HUES48 (cell line): ENCODE results near the gene RRAD.
"Not testable (repeated sequence)": the region's sequence is repeated elsewhere in the genome, so short reads cannot be mapped to it uniquely, and the experiment has no call there.

Experiments used
- H3K27ac ChIP-seq: one replicate; pipeline ENCODE4 v1.7.0; 2013; ENCODE audit warnings: low read depth, low read length, inconsistent platforms
- H3K27me3 ChIP-seq: 2 replicates; pipeline ENCODE4 v1.6.1; 2013; ENCODE audit warnings: mild to moderate bottlenecking, low read length; ENCODE audit not compliant: control insufficient read depth, insufficient read depth
- H3K36me3 ChIP-seq: 2 replicates; pipeline ENCODE4 v1.6.1; 2013; ENCODE audit warnings: low read length; ENCODE audit not compliant: control insufficient read depth, insufficient read depth
- H3K4me1 ChIP-seq: 2 replicates; pipeline ENCODE4 v1.6.1; 2013; ENCODE audit warnings: mild to moderate bottlenecking, low read length; ENCODE audit not compliant: control insufficient read depth, insufficient read depth
- H3K4me3 ChIP-seq: 2 replicates; pipeline ENCODE4 v1.5.1; 2013; ENCODE audit warnings: mild to moderate bottlenecking, low read depth, low read length
- H3K9ac ChIP-seq: 2 replicates; pipeline ENCODE4 v1.6.1; 2013; ENCODE audit warnings: mild to moderate bottlenecking, low read depth, low read length, moderate library complexity
- H3K9me3 ChIP-seq: 2 replicates; pipeline ENCODE4 v1.6.1; 2013; ENCODE audit warnings: low read length; ENCODE audit not compliant: control insufficient read depth, insufficient read depth

RRAD gene

DNA sequence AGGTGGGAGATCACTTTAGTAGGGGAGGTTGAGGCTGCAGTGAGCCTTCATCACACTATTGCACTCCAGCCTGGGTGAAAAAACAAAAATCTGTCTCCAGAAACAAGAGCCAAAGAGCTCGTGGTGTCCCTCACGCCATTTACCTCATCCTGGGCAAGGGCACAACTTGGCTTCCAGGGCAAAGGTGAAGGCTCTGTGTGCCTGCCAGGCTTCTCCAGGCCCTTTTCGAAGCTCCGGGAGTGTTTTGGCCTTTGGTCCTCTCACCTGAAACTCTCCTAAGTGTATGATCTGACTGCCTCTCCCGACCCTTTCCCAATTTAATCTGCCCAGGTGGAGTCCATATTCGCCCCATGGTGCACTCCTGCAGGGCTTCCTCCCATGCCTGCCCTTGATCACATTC lies 24.1 kb upstream of the RRAD start:
- Histone ChIP-seq H3K4me3 (no peak overlapping the region), H3K27me3 (peaks cover 36% of the 10 kb centered on the region), H3K27ac (no peak overlapping the region)

DNA sequence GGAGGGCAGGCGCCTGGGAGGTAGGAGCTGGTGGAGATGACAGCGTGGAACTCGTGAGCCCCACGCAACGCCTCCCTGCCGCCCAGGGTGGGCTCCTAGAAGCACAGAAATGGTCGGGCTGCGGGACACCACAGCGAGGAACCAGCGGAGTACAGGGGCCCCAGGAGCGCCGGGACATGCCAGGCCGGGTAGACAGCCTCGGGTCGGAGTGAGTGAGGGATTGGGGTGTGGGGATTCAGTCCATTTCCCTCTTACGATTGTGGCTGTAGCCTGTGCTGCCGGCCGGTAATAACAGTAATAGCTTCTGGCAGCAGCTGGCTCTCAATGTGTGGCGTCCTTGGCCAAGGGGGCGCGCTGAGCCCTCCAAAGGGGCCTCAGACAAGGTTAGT lies 23.5 kb upstream of the RRAD start:
- H3K27ac ChIP-seq = no peak overlapping the region
- peaks cover 2% of the 10 kb centered on the region; the same call in 1 of the 2 replicates for H3K36me3 ChIP-seq
- peaks cover 3% of the 10 kb centered on the region; the same call in 1 of the 2 replicates for H3K4me1 ChIP-seq
- no peaks in the 10 kb centered on the region; the same call in 1 of the 2 replicates for H3K9me3 ChIP-seq
- H3K9ac ChIP-seq = no peak overlapping the region
- H3K4me3 ChIP-seq = peak overlapping the region; percentile 52; the same call in 1 of the 2 replicates
- peaks cover 36% of the 10 kb centered on the region for H3K27me3 ChIP-seq

More for the DNA sequence above, 24.1 kb upstream of the RRAD start:
- Histone ChIP-seq H3K9ac (no peak overlapping the region), H3K9me3 (no peaks in the 10 kb centered on the region; the same call in 1 of the 2 replicates), H3K36me3 (no peaks in the 10 kb centered on the region), H3K4me1 (peaks cover 3% of the 10 kb centered on the region; the same call in 1 of the 2 replicates)

DNA sequence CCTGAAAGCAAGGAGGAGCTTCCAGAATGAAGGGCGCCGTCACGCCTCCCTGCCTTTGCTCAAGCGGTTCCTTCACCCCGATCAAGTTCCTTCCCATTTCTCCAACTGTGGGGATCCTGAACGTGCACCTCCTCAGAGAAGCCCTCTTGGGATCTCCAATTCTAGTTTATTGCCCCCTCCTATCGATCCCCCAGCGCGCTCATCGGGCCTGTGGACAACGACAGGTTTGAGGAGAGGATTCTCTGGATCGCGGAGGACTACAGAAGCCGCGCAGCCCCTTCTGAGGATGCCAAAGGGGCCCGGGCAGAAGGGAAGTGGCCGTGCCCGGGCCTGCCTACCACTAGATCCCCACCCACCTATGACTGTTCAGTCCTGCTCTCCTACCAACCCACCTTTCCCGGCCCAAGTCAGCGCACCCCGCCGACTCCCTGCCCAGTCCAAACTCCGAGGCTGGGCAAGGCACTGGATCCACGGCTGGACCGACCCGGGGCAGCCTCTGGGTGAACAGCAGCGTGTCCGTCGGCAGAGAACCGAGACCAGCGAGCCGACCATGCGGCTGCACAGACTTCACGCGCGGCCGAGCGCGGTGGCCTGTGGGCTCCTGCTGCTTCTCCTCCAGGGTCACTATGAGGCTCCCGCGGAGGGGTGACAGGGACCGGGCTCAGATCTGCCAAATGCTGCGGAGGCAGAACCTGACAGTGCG lies 22.9 kb upstream of the RRAD start:
- H3K27me3 ChIP-seq = peaks cover 36% of the 10 kb centered on the region
- H3K9ac ChIP-seq = no peak overlapping the region
- no peak overlapping the region for H3K27ac ChIP-seq
- H3K4me3 ChIP-seq = peak overlapping the region; percentile 52
- H3K9me3 ChIP-seq = no peaks in the 10 kb centered on the region; the same call in 1 of the 2 replicates
- H3K36me3 ChIP-seq = peaks cover 6% of the 10 kb centered on the region; the same call in 1 of the 2 replicates
- peaks cover 3% of the 10 kb centered on the region; the same call in 1 of the 2 replicates for H3K4me1 ChIP-seq

DNA sequence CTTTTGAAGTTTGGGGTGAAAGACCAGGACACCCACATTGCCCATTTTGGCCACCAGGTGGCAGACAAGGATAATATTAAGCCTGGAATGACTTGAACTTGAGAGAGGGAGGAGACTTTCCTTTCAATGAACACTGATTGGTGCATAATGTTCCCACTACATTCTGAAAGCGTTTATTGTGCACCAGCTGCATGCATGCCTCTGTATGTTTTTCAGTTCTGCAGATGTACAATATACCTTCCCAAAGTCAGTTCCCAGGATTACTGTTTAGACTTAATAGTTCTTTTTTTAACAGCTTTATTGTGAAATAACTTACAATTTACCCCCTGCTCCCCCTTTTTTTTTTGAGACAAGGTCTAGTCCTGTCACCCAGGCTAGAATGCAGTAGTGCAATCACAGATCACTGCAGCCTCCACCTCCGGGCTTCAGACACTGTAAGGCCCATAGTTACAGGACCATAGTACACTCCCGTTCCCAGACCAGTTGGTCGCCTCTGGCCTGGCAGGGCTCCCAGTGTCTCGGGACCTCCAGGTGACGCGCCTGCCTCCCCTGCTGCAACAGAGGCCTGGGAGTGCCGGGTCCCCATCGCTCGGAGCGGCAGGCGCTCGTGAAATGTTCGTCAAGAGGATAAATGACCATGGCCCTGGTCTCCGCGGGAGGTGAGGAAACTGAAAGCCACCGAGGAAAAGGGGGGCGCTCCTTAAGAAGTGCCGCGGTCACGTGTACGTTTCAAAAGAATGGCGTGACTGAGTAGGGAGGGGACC lies 22.1 kb upstream of the RRAD start:
- Histone ChIP-seq H3K36me3 (peaks cover 13% of the 10 kb centered on the region; the same call in 1 of the 2 replicates), H3K27ac (no peak overlapping the region), H3K4me1 (no peaks in the 10 kb centered on the region), H3K9ac (no peak overlapping the region), H3K4me3 (peak overlapping the region; percentile 52), H3K9me3 (no peaks in the 10 kb centered on the region; the same call in 1 of the 2 replicates), H3K27me3 (peaks cover 36% of the 10 kb centered on the region)

DNA sequence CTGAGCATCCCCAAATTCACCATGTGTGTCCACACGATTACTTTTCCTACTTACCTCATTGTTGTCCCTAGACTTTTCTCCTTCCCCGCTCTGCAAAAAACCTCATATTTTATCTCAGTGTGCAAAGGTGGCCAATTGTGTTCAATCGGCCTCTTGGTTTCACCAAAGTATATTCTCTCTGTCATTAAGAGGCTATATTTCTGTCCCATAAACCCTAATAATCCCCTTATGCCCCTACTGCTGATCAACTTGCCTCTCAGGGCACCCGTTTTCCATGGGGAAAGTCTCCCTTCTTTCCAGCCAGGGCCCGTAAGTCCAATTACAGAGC lies 21.6 kb upstream of the RRAD start:
- Histone ChIP-seq H3K27ac (no peak overlapping the region), H3K9ac (no peak overlapping the region), H3K4me3 (no peak overlapping the region), H3K27me3 (peaks cover 36% of the 10 kb centered on the region), H3K36me3 (peaks cover 18% of the 10 kb centered on the region), H3K4me1 (no peaks in the 10 kb centered on the region), H3K9me3 (no peaks in the 10 kb centered on the region; the same call in 1 of the 2 replicates)

DNA sequence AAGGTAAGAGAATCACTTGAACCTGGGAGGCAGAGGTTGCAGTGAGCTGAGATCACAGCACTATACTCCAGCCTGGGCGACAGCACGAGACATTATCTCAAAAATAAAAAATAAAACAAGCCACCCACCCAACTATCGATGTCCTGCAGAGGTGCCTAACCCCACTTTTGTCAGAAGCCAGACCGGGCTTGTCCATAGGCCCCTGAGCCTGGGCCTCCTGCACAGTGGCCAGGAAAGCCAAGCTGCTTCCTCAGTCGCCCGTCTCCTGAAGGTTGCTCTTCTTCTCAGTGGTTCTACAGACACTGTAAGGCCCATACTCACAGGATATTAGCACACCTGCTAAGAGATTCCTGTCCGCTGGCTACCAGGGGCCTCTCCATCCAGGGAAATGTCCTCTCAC lies 21.2 kb upstream of the RRAD start:
- no peaks in the 10 kb centered on the region for H3K4me1 ChIP-seq
- no peak overlapping the region for H3K4me3 ChIP-seq
- no peak overlapping the region for H3K9ac ChIP-seq
- peaks cover 22% of the 10 kb centered on the region for H3K36me3 ChIP-seq
- H3K9me3 ChIP-seq = no peaks in the 10 kb centered on the region; the same call in 1 of the 2 replicates
- H3K27me3 ChIP-seq = peaks cover 36% of the 10 kb centered on the region
- H3K27ac ChIP-seq = no peak overlapping the region

DNA sequence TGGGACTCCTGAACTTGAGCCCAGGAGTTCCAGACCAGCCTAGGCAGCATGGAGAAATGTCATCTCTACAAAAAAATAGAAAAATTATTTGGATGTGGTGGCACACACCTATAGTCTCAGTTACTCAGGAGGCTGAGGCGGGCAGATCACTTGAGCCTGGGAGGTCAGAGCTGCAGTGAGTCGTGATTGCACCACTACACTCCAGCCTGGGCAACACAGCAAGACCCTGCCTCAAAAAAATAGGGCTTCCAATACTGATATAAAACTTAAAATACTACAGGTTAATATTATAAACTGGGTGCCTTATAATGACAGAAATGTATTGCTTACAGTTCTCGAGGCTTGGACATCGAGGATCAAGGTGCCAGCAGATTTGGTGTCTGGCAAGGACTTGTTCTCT lies 20.6 kb upstream of the RRAD start:
- Histone ChIP-seq H3K9ac (no peak overlapping the region), H3K27me3 (peaks cover 36% of the 10 kb centered on the region), H3K4me3 (no peak overlapping the region), H3K27ac (no peak overlapping the region), H3K4me1 (no peaks in the 10 kb centered on the region), H3K9me3 (no peaks in the 10 kb centered on the region), H3K36me3 (peaks cover 28% of the 10 kb centered on the region)

DNA sequence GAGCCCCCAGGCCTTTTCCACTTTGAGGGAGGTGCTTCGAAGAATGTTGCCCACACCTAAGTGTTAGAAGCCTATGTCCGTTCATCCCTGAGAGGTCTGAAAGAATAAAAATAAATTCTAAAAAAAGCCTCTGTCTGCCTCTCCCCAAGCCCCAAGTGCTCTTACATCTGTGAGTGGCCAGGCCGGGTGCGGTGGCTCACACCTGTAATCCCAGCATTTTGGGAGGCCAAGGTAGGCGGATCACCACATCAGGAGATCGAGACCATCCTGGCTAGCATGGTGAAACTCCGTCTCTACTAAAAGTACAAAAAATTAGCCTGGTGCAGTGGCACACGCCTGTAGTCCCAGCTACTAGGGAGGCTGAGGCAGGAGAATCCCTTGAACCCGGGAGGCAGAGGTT lies 19.6 kb upstream of the RRAD start:
- not testable (repeated sequence) for H3K27ac ChIP-seq, H3K4me3 ChIP-seq, H3K9ac ChIP-seq, H3K4me1 ChIP-seq, H3K9me3 ChIP-seq
- Histone ChIP-seq H3K36me3 (peaks cover 37% of the 10 kb centered on the region), H3K27me3 (peaks cover 28% of the 10 kb centered on the region)

DNA sequence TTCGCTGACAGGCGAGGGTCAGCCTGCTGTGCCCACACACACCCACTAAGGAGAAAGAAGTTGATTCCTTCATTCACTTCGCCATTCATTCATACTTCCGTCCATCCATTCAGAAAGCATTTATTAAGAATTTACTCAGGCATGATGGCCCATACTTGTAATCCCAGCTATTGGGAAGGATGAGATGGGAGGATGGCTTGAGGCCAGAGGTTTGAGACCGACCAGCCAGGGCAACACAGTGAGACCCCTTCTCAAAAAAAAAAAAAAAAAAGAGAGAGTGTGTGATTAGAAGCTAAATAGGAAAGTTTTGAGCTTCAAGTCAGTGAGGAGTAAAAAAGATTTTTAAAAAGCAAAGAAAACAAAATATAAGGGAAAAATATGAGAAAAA lies 18.7 kb upstream of the RRAD start:
- Histone ChIP-seq H3K4me1 (no peaks in the 10 kb centered on the region), H3K27ac (no peak overlapping the region), H3K9me3 (no peaks in the 10 kb centered on the region), H3K27me3 (peaks cover 19% of the 10 kb centered on the region), H3K36me3 (peaks cover 37% of the 10 kb centered on the region), H3K9ac (no peak overlapping the region), H3K4me3 (no peak overlapping the region)

DNA sequence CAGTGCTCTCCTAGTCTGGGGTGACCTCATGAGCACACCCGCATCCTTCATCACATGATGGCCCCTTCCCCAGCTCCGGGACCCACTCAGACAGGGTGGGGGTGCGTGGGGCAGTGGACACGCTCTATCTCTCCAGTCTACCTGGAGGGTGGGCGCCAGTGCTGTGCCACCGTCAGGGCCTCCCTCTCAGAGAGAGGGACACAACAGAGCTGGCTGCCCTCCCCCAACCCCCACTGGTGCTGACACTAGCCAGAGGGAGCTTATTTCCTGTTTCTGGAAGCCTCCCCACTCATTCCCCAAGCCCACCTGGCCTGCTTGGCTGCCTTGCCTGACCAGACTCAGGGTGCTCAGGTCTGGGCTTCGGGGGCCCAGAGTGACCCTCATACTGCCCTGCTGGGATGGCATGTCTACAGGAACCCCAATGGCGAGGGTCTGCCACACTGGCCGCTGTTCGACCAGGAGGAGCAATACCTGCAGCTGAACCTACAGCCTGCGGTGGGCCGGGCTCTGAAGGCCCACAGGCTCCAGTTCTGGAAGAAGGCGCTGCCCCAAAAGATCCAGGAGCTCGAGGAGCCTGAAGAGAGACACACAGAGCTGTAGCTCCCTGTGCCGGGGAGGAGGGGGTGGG lies 18.2 kb upstream of the RRAD start:
- H3K9ac ChIP-seq = no peak overlapping the region
- peaks cover 14% of the 10 kb centered on the region for H3K27me3 ChIP-seq
- H3K4me3 ChIP-seq = no peak overlapping the region
- peaks cover 37% of the 10 kb centered on the region for H3K36me3 ChIP-seq
- no peaks in the 10 kb centered on the region for H3K4me1 ChIP-seq
- H3K9me3 ChIP-seq = no peaks in the 10 kb centered on the region
- no peak overlapping the region for H3K27ac ChIP-seq

DNA sequence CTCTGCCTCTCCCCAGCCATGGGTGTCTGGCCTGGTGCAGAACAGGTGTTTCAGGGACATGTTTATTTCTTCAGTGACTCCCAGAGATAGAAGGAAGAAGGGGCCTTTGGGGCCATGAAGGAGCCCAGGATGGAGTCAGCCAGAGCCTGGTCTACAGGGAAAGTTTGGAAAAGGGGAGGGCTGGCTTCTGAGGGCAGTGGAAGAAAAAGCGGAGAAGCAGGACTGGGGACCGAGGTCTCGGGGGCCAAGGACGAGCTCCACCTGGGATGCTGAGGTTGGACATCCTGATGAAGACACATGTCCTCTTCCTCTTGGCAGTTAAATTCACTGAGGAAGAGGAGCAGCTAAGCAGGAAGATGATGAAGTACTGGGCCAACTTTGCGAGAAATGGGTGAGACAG lies 17.6 kb upstream of the RRAD start:
- H3K4me3 ChIP-seq = no peak overlapping the region
- H3K4me1 ChIP-seq = no peaks in the 10 kb centered on the region
- no peak overlapping the region for H3K27ac ChIP-seq
- no peaks in the 10 kb centered on the region for H3K9me3 ChIP-seq
- no peak overlapping the region for H3K9ac ChIP-seq
- H3K36me3 ChIP-seq = peaks cover 37% of the 10 kb centered on the region
- H3K27me3 ChIP-seq = peaks cover 8% of the 10 kb centered on the region
